ENCODE measurements around the gene CCL16.
"Not testable (repeated sequence)": the region's sequence is repeated elsewhere in the genome, so short reads cannot be mapped to it uniquely, and the experiment has no call there.

DNA sequence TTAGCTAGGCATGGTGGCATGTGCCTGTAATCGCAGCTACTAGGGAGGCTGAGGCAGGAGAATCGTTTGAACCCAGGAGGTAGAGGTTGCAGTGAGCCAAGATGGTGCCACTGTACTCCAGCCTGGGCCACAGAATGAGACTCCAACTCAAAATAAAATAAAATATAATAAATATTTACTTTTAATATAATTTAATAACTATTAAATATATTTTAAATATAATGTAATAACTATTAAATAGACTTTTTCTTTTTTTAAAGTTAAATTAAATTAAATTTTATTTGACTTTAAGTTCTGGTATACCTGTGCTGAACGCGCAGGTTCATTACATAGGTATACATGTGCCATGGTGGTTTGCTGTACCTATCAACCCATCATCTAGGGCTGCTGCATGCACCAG lies 34.6 kb upstream of the CCL16 start:
- not testable (repeated sequence) for TF ChIP-seq FOXM1 (IDR thresholded peaks at IDR 0.05; ENCODE audit: borderline replicate concordance); SP1 (IDR thresholded peaks at IDR 0.05); TARDBP (IDR thresholded peaks at IDR 0.05); SUZ12 (IDR thresholded peaks at IDR 0.05); FOXK2 (IDR thresholded peaks at IDR 0.05); ELF4 (IDR thresholded peaks at IDR 0.05); FOXA1 (IDR thresholded peaks at IDR 0.05); ARNT (IDR thresholded peaks at IDR 0.05); BHLHE40 (IDR thresholded peaks at IDR 0.05; ENCODE audit: borderline replicate concordance)

All from HEK293T (cell line).